Upper lobe of right lung (tissue), 1 donor: ENCODE results near the gene OTUB2. TPM values are rescaled to one million over a fixed set of nuclear protein-coding genes. Genes with fewer than 3 reads are reported as not detected.

Experiments used
- ATAC-seq: fragments of 200-7000 bp; cut with Tn5 transposase; one replicate; pipeline ENCODE4 v1.9.1; 2020; ENCODE audit warnings: mild to moderate bottlenecking, moderate library complexity
- DNase-seq: peaks from one replicate; pipeline ENCODE4 v3.0.0-alpha.2; 2020
- H3K27ac ChIP-seq: fragments of 200-600 bp; one replicate; pipeline ENCODE4 v1.8.0; 2022
- H3K27me3 ChIP-seq: fragments of 200-600 bp; one replicate; pipeline ENCODE4 v1.8.0; 2022; ENCODE audit warnings: mild to moderate bottlenecking
- H3K36me3 ChIP-seq: fragments of 200-600 bp; one replicate; pipeline ENCODE4 v1.8.0; 2022
- H3K4me1 ChIP-seq: fragments of 200-600 bp; one replicate; pipeline ENCODE4 v1.8.0; 2022
- H3K4me3 ChIP-seq: fragments of 200-600 bp; one replicate; pipeline ENCODE4 v1.8.0; 2022; ENCODE audit warnings: mild to moderate bottlenecking
- H3K9me3 ChIP-seq: fragments of 200-600 bp; one replicate; pipeline ENCODE4 v1.8.0; 2022
- intact Hi-C: fragments of 100-400 bp; cut with DNase I; formaldehyde crosslinking; loops from one replicate; pipeline ENCODE4 v1.11.0; 2022
- total RNA-seq: library from RNA; stranded (reverse); fragmentation: NEBNext Ultra II Directional; extraction: Animal tissue kit (Norgen Biotek cat#: 25700); gene quantifications from one replicate; pipeline ENCODE4 v1.2.1, GENCODE V29; 2021
- TF ChIP-seq, protein P1 (sequence below): fragments of 200-600 bp; IDR thresholded peaks from one replicate; pipeline ENCODE4 v1.8.0; 2022; ENCODE audit warnings: antibody characterized with exemption
- donor health status: DM: no; HTN: yes; CAD: no; lungs with severe emphysema.

Gene OTUB2
- total RNA-seq, 1 donor from 2014 or later, result 1.0 TPM

DNA sequence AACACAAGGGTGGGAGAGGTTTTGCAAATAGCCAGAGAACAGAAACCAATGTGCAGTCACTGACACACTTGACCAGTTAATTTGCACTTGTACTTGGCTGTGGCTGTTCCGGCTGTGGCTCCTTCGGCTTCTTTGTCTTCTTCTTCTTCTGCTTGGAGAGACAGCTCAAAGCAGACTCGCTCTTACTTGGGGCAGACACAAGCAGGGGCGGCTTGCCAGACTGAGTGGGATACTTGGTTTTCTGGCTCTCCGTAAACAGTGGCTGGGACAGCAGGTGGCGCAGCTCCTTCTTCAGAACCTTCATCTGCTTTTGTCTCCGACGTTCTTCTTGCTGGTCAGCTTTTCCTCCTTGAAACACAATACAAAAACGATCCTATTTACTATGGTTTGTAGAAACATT, 25.0 kb downstream of the OTUB2 start:
- peaks cover 100% of the 10 kb centered on the region for H3K36me3 ChIP-seq
- no peaks in the 10 kb centered on the region for H3K9me3 ChIP-seq
- H3K27ac ChIP-seq, result no peak overlapping the region
- H3K4me1 ChIP-seq, result no peaks in the 10 kb centered on the region
- no peak overlapping the region for H3K4me3 ChIP-seq
- DNase-seq (no peak), ATAC-seq (no peak)
- intact Hi-C loops, result no loop called here
- TF ChIP-seq, protein P1, sequence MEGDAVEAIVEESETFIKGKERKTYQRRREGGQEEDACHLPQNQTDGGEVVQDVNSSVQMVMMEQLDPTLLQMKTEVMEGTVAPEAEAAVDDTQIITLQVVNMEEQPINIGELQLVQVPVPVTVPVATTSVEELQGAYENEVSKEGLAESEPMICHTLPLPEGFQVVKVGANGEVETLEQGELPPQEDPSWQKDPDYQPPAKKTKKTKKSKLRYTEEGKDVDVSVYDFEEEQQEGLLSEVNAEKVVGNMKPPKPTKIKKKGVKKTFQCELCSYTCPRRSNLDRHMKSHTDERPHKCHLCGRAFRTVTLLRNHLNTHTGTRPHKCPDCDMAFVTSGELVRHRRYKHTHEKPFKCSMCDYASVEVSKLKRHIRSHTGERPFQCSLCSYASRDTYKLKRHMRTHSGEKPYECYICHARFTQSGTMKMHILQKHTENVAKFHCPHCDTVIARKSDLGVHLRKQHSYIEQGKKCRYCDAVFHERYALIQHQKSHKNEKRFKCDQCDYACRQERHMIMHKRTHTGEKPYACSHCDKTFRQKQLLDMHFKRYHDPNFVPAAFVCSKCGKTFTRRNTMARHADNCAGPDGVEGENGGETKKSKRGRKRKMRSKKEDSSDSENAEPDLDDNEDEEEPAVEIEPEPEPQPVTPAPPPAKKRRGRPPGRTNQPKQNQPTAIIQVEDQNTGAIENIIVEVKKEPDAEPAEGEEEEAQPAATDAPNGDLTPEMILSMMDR, result no peak
- H3K27me3 ChIP-seq, result no peaks in the 10 kb centered on the region

DNA sequence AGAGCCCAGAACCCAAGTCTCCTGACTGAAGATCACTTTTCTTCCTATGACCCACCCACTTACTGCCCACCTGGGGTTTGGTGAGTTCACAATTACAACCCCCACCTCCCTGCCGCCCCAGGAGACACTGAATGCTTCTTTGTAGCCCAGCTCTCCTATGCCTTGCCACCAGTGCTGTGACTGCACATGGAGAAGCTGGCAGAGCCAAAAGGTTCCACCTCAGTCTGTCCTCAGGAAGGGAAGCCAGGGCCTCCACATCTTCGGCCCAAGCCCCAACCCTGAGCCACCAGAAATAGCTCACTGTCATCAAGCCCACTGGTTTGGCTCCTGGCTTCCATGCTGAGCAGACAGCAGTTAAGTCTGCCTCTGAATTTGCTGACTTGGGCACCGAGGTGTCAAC, 25.6 kb downstream of the OTUB2 start:
- DNase-seq (peak; percentile 38), ATAC-seq (no peak)
- H3K27ac ChIP-seq, result no peak overlapping the region
- H3K36me3 ChIP-seq, result peaks cover 100% of the 10 kb centered on the region
- intact Hi-C loops, result no loop called here
- no peaks in the 10 kb centered on the region for H3K9me3 ChIP-seq
- H3K4me1 ChIP-seq, result peaks cover under 1% of the 10 kb centered on the region
- TF ChIP-seq, protein P1, result no peak
- no peak overlapping the region for H3K4me3 ChIP-seq
- no peaks in the 10 kb centered on the region for H3K27me3 ChIP-seq

DNA sequence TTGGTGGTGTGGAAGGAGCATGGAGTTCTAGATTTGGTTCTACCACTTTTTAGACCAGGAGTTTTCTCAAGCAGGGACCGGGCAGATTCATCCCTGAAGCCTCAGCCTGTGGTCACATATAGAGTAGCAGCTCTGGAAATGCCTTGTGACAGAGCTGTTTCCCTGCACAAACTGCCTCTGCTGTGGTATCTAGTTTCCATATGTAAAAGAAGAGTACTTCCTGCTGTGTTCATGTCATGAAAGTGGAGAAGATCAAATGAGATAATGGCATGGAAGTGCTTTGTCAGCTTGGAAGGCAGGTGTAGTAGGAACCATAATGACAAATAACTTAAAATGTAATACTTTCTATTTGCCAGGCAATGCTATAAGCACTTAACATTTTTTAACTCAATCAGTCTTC, 26.1 kb downstream of the OTUB2 start:
- TF ChIP-seq, protein P1, result no peak
- no peak for ATAC-seq
- DNase-seq, result no peak
- H3K27me3 ChIP-seq, result no peaks in the 10 kb centered on the region
- H3K4me1 ChIP-seq, result peaks cover 4% of the 10 kb centered on the region
- no peaks in the 10 kb centered on the region for H3K9me3 ChIP-seq
- intact Hi-C loops, result no loop called here
- no peak overlapping the region for H3K4me3 ChIP-seq
- peaks cover 100% of the 10 kb centered on the region for H3K36me3 ChIP-seq
- H3K27ac ChIP-seq, result no peak overlapping the region

DNA sequence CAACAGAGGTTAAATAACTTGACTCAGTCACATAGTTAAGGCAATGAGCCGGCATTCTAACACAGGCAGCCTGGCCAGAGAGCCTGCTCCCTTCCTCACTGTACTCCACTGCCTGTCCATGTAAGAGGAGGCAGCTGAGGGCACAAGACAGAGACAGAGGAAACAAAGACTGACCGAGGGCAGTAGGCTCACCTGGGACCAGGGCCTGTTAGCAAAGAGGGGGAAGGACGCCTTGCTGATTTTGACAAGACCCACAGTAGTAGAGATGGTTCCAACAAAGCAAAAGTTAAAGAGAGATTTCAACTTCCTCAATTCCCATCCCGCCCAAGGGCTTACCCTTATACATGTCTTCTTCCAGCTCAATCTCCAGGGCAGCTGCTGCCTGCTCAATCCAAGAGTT, 26.5 kb downstream of the OTUB2 start:
- Histone ChIP-seq H3K36me3 (peaks cover 100% of the 10 kb centered on the region), H3K9me3 (no peaks in the 10 kb centered on the region), H3K4me1 (peaks cover 9% of the 10 kb centered on the region), H3K27ac (no peak overlapping the region), H3K27me3 (no peaks in the 10 kb centered on the region), H3K4me3 (no peak overlapping the region)
- TF ChIP-seq, protein P1, result no peak
- DNase-seq (no peak), ATAC-seq (no peak)
- intact Hi-C loops, result no loop called here

DNA sequence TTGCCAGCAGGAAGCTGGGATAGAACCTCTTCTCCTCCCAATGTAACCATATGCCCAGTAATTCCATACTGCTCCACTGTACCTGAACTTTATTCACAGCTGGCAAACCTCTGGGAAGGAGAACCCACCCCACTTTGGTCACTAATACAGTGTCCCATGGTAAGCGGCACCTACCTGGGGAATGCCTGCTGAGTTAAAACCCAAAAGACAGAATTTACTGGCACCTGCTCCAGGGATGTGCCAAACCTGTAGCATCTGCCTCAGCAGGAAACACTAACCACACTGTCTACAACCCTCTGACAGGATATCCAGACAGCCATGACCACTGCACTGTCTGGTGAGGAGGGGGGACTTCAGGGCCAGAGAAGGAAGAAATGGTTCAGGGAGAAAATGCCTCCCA, 28.3 kb downstream of the OTUB2 start:
- DNase-seq (no peak), ATAC-seq (no peak)
- H3K36me3 ChIP-seq, result peaks cover 100% of the 10 kb centered on the region
- H3K4me3 ChIP-seq, result no peak overlapping the region
- TF ChIP-seq, protein P1, result no peak
- intact Hi-C loops, result no loop called here
- no peak overlapping the region for H3K27ac ChIP-seq
- peaks cover 16% of the 10 kb centered on the region for H3K4me1 ChIP-seq
- H3K9me3 ChIP-seq, result no peaks in the 10 kb centered on the region
- no peaks in the 10 kb centered on the region for H3K27me3 ChIP-seq

DNA sequence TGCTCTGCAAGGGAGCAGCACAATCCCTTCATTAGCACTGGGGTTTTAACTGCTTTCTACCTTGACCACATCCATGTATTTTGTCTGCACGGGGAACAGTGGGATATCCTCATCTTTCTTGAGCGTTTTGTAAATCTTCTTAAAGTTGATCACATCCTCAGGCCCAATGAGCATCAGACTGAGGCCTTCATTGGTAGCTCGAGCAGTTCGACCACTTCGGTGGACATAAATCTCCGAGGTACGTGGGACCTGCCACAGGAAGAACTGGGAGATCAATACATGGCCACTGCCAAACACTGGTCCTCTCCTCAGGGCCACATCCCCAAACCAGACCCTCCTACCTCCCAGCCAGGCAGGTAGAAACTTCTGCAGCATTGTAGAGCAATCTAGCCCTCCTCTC, 28.8 kb downstream of the OTUB2 start:
- Histone ChIP-seq H3K4me1 (peaks cover 16% of the 10 kb centered on the region), H3K27ac (no peak overlapping the region), H3K9me3 (no peaks in the 10 kb centered on the region), H3K27me3 (no peaks in the 10 kb centered on the region), H3K4me3 (no peak overlapping the region), H3K36me3 (peaks cover 100% of the 10 kb centered on the region)
- ATAC-seq (no peak), DNase-seq (no peak)
- TF ChIP-seq, protein P1, result no peak
- intact Hi-C loops, result no loop called here
